B cell (primary cell): Measurements from ENCODE around the gene CCDC137. TPM values are rescaled to one million over a fixed set of nuclear protein-coding genes. Genes with fewer than 3 reads are reported as not detected.

Experiments
- ATAC-seq: fragments of 200-7000 bp; cut with Tn5 transposase; one replicate; pipeline ENCODE4 v1.10.0; 2021; ENCODE audit warnings: low read depth, mild to moderate bottlenecking, moderate number of reproducible peaks, moderate library complexity
- CTCF ChIA-PET: fragments of 350-600 bp; sonication (Branson Sonifier 250); formaldehyde crosslinking; loops from one replicate; lab custom pipeline; 2021; ENCODE audit warnings: antibody characterized with exemption, inconsistent platforms; lab: Charles Lee
- POLR2A ChIA-PET: fragments of 350-600 bp; sonication (Branson Sonifier 250); formaldehyde crosslinking; loops from one replicate; lab custom pipeline; 2021; ENCODE audit warnings: antibody characterized with exemption; lab: Charles Lee
- DNase-seq: peaks from one replicate; pipeline ENCODE4 v3.0.0; 2013
- H2AFZ ChIP-seq: 2 replicates; pipeline ENCODE4 v1.6.1; 2012; ENCODE audit warnings: mild to moderate bottlenecking, low read depth, low read length; ENCODE audit not compliant: insufficient read depth, poor library complexity, severe bottlenecking
- H3K27ac ChIP-seq, 2 donors: 1 replicate in 1 of 2; 2 replicates in 1 of 2; pipeline ENCODE4 v1.5.1; 2012 to 2013; ENCODE audit warnings: low read length in 2 of 2, mild to moderate bottlenecking in 2 of 2, moderate library complexity in 1 of 2
- H3K27me3 ChIP-seq, 4 experiments: fragments of 200-600 bp in 1 of 4; sonication (generic) in 1 of 4; replicated peaks in 1 of 4; 1 replicate in 2 of 4; 2 replicates in 2 of 4; pipeline versions ENCODE4 v1.6.1 to v1.7.0; 2013 to 2016; ENCODE audit warnings: low read length in 3 of 4, mild to moderate bottlenecking in 2 of 4, mixed read lengths in 1 of 4, moderate library complexity in 1 of 4; ENCODE audit not compliant: insufficient read depth in 4 of 4, control insufficient read depth in 3 of 4; ENCODE audit errors: control extremely low read depth in 1 of 4
- H3K36me3 ChIP-seq, 2 experiments: replicated peaks in 1 of 2; 1 replicate in 1 of 2; 2 replicates in 1 of 2; pipeline versions ENCODE4 v1.6.1 to v1.7.1; 2013; ENCODE audit warnings: low read length in 1 of 2; ENCODE audit not compliant: insufficient read depth in 2 of 2, control insufficient read depth in 1 of 2; ENCODE audit errors: control extremely low read depth in 1 of 2, extremely low read depth in 1 of 2
- H3K4me1 ChIP-seq, 2 donors: fragments of 200-600 bp in 1 of 2; sonication (generic) in 1 of 2; 1 replicate in 1 of 2; 2 replicates in 1 of 2; pipeline versions ENCODE4 v1.5.1 to v1.6.1; 2013 to 2017; ENCODE audit warnings: low read length in 2 of 2; ENCODE audit not compliant: control insufficient read depth in 2 of 2, insufficient read depth in 2 of 2
- H3K4me2 ChIP-seq: replicated peaks from 2 replicates; pipeline ENCODE3; 2012; ENCODE audit warnings: mild to moderate bottlenecking, low read depth, low read length; ENCODE audit not compliant: poor library complexity, severe bottlenecking
- H3K4me3 ChIP-seq, 5 experiments: fragments of 200-600 bp in 1 of 5; sonication (generic) in 1 of 5; 1 replicate in 3 of 5; 2 replicates in 2 of 5; pipeline versions ENCODE4 v1.5.1 to v1.7.0; 2011 to 2016; ENCODE audit warnings: low read length in 4 of 5, mild to moderate bottlenecking in 4 of 5, low read depth in 2 of 5, control low read depth in 1 of 5, moderate library complexity in 1 of 5; ENCODE audit not compliant: insufficient read depth in 1 of 5; ENCODE audit errors: control extremely low read depth in 1 of 5, extremely low read depth in 1 of 5
- H3K79me2 ChIP-seq: fragments of 200-600 bp; sonication (generic); one replicate; pipeline ENCODE4 v1.6.0; 2016; ENCODE audit warnings: low read length; ENCODE audit not compliant: control insufficient read depth, insufficient read depth
- H3K9ac ChIP-seq: fragments of 200-600 bp; sonication (generic); 2 replicates; pipeline ENCODE4 v1.6.1; 2017; ENCODE audit warnings: mild to moderate bottlenecking, low read length, moderate library complexity
- H3K9me3 ChIP-seq, 3 donors: one replicate each; pipeline versions ENCODE4 v1.6.1 to v1.7.1; 2013; ENCODE audit warnings: low read length in 2 of 3; ENCODE audit not compliant: control insufficient read depth in 2 of 3, insufficient read depth in 1 of 3; ENCODE audit errors: control extremely low read depth in 1 of 3
- H4K20me1 ChIP-seq: 2 replicates; pipeline ENCODE4 v1.6.0; 2012; ENCODE audit warnings: mild to moderate bottlenecking, low read length; ENCODE audit not compliant: insufficient read depth, control insufficient read depth, poor library complexity, severe bottlenecking
- H3K27ac Mint-ChIP-seq: one replicate; pipeline ENCODE4 v1.8.0; 2021; ENCODE audit warnings: mixed read lengths
- H3K27me3 Mint-ChIP-seq: one replicate; pipeline ENCODE4 v1.8.0; 2021; ENCODE audit warnings: mixed read lengths
- H3K4me1 Mint-ChIP-seq: one replicate; pipeline ENCODE4 v1.8.0; 2021; ENCODE audit warnings: mixed read lengths
- H3K4me3 Mint-ChIP-seq: one replicate; pipeline ENCODE4 v1.8.0; 2021; ENCODE audit warnings: mixed read lengths
- H3K9me3 Mint-ChIP-seq: one replicate; pipeline ENCODE4 v1.8.0; 2022; ENCODE audit warnings: mixed read lengths; ENCODE audit not compliant: insufficient read depth
- CTCF ChIP-seq: fragments of 200-600 bp; IDR thresholded peaks from one replicate; pipeline ENCODE4 v1.8.0; 2022; ENCODE audit warnings: antibody characterized with exemption, mild to moderate bottlenecking
- EZH2 ChIP-seq: IDR thresholded peaks from 2 replicates; pipeline ENCODE4 v1.6.1; 2012; ENCODE audit warnings: borderline replicate concordance, low read depth, mild to moderate bottlenecking, moderate library complexity, low read length; ENCODE audit not compliant: insufficient read depth, poor library complexity, severe bottlenecking
- WGBS: methylation state at CpG from one replicate; pipeline ENCODE4 v1.1.5; 2013; ENCODE audit warnings: missing lambda C conversion rate; ENCODE audit not compliant: insufficient coverage; 5-methylcytosine and 5-hydroxymethylcytosine counted together
- intact Hi-C: fragments of 100-400 bp; cut with micrococcal nuclease; formaldehyde crosslinking; loops from one replicate; pipeline ENCODE4 v1.10.0; 2022
- polyA plus RNA-seq: library from polyadenylated mRNA; depleted of rRNA; stranded (reverse); fragments of >200 nt; gene quantifications from 2 replicates; pipeline ENCODE4 v1.2.3, GENCODE V29; 2012
- total RNA-seq, 2 donors: library from RNA; stranded (reverse); fragments of 120-200 nt in 1 of 2; gene quantifications; 1 replicate in 1 of 2; 2 replicates in 1 of 2; pipeline versions ENCODE4 v1.2.3 to v1.2.4, GENCODE V29; 2013 to 2022

Gene CCDC137
- total and polyA plus RNA-seq, 2 donors (not counting 1 experiment from before 2014, with no cell fraction given): 18.8 to 36.0 TPM

GRCh38 chr17:81690549-81690948 lies 24.0 kb downstream of the CCDC137 start:
- POLR2A ChIA-PET: no interaction called here
- Histone ChIP-seq H3K9me3 (no peaks in the 10 kb centered on the region), H3K36me3 (peaks cover 0 to 71% of the 10 kb centered on the region in 2 experiments), H3K4me3 (no peak overlapping the region), H3K4me2 (no peak overlapping the region), H3K79me2 (peaks cover 65% of the 10 kb centered on the region), H2AFZ (no peak overlapping the region), H3K27ac (no peak overlapping the region), H3K27me3 (no peaks in the 10 kb centered on the region), H3K9ac (no peak overlapping the region), H3K4me1 (peaks cover 2% of the 10 kb centered on the region in 2 donors), H4K20me1 (peaks cover 80% of the 10 kb centered on the region)
- CTCF ChIA-PET: no interaction called here
- H3K9me3 Mint-ChIP-seq: no peaks in the 10 kb centered on the region
- TF ChIP-seq EZH2: no peak
- TF ChIP-seq CTCF: no peak
- intact Hi-C loops: no loop called here
- H3K4me3 Mint-ChIP-seq: no peak overlapping the region
- WGBS: 96% methylated on average over 17 of the region's 17 CpGs
- H3K4me1 Mint-ChIP-seq: peaks cover 10% of the 10 kb centered on the region
- DNase-seq (no peak), ATAC-seq (no peak)
- no peak overlapping the region for H3K27ac Mint-ChIP-seq
- no peaks in the 10 kb centered on the region for H3K27me3 Mint-ChIP-seq

- H3K4me1 Mint-ChIP-seq: peaks cover 6% of the 10 kb centered on the region
- Histone ChIP-seq H3K9ac (no peak overlapping the region), H4K20me1 (peaks cover 78% of the 10 kb centered on the region), H3K4me1 (no peaks in the 10 kb centered on the region), H3K4me3 (no peak overlapping the region), H3K4me2 (no peak overlapping the region), H3K27me3 (no peaks in the 10 kb centered on the region), H3K27ac (no peak overlapping the region), H3K36me3 (peaks cover 0 to 77% of the 10 kb centered on the region in 2 experiments), H3K79me2 (peaks cover 62% of the 10 kb centered on the region), H3K9me3 (no peaks in the 10 kb centered on the region), H2AFZ (no peak overlapping the region)
- H3K27me3 Mint-ChIP-seq: no peaks in the 10 kb centered on the region
- ATAC-seq (no peak), DNase-seq (no peak)
- intact Hi-C loops: no loop called here
- no peaks in the 10 kb centered on the region for H3K9me3 Mint-ChIP-seq
- no peak for TF ChIP-seq EZH2
- H3K4me3 Mint-ChIP-seq: no peak overlapping the region
- CTCF ChIA-PET: no interaction called here
- H3K27ac Mint-ChIP-seq: no peak overlapping the region
- POLR2A ChIA-PET: no interaction called here
- WGBS: 99% methylated on average over 16 of the region's 18 CpGs
Measured at GRCh38 chr17:81691196-81691595, 24.7 kb downstream of the CCDC137 start.
